Astrocyte of the cerebellum (primary cell): ENCODE measurements around the gene DNTTIP2.
"Not testable (repeated sequence)": the region's sequence is repeated elsewhere in the genome, so short reads cannot be mapped to it uniquely, and the experiment has no call there.

Experiments
- DNase-seq: peaks from one replicate; pipeline ENCODE4 v3.0.0-alpha.2; 2011; ENCODE audit warnings: low read depth
- H3K4me3 ChIP-seq: 2 replicates; pipeline ENCODE4 v1.5.1; 2011; ENCODE audit warnings: mild to moderate bottlenecking, low read depth, low read length, moderate library complexity
- CTCF ChIP-seq: IDR thresholded peaks from 2 replicates; pipeline ENCODE4 v1.5.1; 2012; ENCODE audit warnings: low read length, low read depth, moderate library complexity, mild to moderate bottlenecking; ENCODE audit errors: missing control alignments
- in situ Hi-C: cut with HindIII; loops from 2 replicates; pipeline ENCODE4 v1.10.0; 2017; ENCODE audit warnings: low sequenced_read_pairs

The DNTTIP2 gene

DNA sequence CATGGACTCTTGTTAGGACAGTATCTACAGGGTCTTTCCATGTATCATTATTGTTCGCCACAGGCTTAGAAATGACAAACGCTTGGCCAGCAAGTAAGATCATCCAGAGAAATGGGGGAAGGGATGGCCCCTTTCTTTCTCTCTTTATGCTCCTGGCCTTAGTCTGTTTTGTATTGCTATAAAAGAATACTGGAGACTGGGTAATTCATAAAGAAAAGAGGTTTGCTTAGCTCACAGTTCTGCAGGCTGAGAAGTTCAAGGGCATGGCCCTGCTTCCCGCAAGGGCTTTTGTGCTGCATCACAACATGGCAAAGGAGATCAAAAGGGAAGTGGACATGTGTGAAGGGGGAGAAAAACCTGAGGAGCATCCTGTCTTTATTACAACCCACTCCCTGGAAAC lies 41.0 kb downstream of the DNTTIP2 start:
- DNase-seq = no peak
- in situ Hi-C loops = loop anchor here (25.0 kb wide), 1 partner anchor 176 kb away; no protein-coding TSS in a partner anchor
- H3K4me3 ChIP-seq = no peak overlapping the region
- TF ChIP-seq CTCF = no peak

- in situ Hi-C loops = loop anchor here (25.0 kb wide), 1 partner anchor 171 kb away; no protein-coding TSS in a partner anchor
Measured at GRCh38 chr1:93833293-93833692, 45.7 kb downstream of the DNTTIP2 start.

DNA sequence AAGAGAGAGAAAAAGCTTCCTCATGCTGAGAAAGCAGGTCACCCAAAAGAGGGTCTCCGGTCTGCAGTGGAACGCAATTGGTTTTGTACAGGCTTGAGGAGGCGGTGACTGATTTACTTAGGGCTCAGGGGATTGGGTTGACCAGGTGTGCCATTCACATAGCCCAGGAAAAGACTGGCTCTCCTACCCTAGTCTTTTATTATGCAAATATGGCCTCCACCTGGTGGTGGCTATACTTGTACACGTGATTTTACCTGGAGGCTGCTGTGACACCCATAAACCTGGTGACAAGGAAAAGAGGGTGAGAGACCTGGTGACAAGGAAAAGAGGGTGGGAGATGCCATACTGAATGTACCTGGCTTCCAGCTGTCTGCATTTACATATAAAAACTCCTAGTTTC lies 49.9 kb downstream of the DNTTIP2 start:
- in situ Hi-C loops = loop anchor here (25.0 kb wide), 1 partner anchor 167 kb away; no protein-coding TSS in a partner anchor
- H3K4me3 ChIP-seq = no peak overlapping the region
- TF ChIP-seq CTCF = no peak
- no peak for DNase-seq

More at GRCh38 chr1:93833293-93833692, 45.7 kb downstream of the DNTTIP2 start:
- H3K4me3 ChIP-seq, DNase-seq: not testable (repeated sequence)

DNA sequence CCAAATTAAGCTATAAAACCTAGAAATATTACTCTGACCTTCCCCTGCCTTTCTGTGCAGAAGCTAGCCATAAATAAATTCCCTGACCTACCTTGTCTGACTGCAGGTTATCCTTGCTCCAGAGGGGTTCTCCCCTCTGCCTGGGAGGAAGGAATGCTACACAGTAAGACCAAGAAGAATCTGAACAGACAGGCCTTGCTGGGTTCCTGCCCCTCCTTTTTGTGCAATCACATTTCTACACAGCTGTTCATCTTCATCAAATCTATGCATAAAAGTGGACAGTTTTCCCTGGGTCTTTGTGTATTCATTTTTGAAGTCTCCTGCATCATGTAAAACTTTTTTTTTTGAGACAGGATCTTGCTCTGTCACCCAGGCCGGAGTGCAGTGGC lies 50.6 kb downstream of the DNTTIP2 start:
- no peak for TF ChIP-seq CTCF
- in situ Hi-C loops = loop anchor here (25.0 kb wide), 1 partner anchor 166 kb away; no protein-coding TSS in a partner anchor
- no peak for DNase-seq
- no peak overlapping the region for H3K4me3 ChIP-seq

DNA sequence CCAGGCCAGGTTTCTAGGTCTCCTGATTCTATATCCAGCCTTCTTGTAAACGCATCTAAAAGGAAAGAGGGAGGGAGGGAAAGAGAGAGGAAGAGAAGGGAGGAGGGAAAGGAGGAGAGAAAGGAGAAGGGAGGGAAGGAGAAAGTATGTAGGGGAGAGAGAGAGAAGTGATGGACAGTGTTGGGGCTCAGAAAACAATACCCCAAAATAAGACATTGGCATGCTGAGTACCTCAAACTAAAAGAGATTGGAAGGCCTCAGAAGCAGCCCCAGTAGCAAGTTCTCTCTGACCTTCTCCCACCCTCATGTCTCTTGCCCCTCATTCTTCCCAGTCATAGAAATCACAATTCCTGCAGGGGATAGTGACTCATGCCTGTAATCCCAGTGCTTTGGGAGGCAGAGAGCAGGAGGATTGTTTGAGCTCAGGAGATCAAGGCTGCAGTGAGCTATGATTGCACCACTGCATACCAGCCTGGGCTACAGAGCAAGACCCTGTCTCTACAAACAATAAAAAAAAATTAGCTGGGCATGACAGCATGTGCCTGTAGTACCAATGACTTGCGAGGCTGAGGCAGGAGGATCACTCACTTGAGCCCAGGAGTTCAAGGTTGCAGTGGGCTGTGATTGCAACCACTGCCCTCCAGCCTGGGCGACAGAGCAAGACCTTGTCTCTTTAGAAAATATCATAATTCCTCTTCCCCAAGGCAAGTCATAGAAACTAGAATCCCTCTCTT lies 51.2 kb downstream of the DNTTIP2 start:
- in situ Hi-C loops = loop anchor here (25.0 kb wide), 1 partner anchor 165 kb away; no protein-coding TSS in a partner anchor
- DNase-seq = no peak
- TF ChIP-seq CTCF = no peak
- H3K4me3 ChIP-seq = no peak overlapping the region

GRCh38 chr1:93827128-93827527 lies 51.9 kb downstream of the DNTTIP2 start:
- in situ Hi-C loops = loop anchor here (25.0 kb wide), 1 partner anchor 165 kb away; no protein-coding TSS in a partner anchor
- DNase-seq = no peak
- H3K4me3 ChIP-seq = no peak overlapping the region
- TF ChIP-seq CTCF = no peak

DNA sequence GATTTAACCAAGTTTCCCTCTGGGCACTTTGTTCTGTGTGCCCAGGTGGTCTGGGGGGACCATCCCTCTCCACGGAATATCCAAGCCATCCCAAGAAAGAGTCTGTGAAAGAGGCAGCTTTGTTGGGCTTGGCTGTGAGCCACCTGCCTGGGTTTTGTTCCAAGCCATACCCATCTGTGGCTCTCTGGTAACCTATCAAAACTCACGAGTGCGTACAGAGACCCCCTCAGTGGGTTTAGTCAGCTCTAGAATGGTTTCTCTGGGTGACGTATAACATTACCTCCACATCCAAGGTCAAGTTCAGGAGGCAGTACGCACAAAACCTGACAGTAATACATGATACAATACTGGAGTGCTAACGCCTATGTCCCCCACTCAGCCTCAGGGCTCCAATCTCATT lies 54.2 kb downstream of the DNTTIP2 start:
- in situ Hi-C loops = loop anchor here (25.0 kb wide), 1 partner anchor 163 kb away; no protein-coding TSS in a partner anchor
- no peak for DNase-seq
- TF ChIP-seq CTCF = no peak
- no peak overlapping the region for H3K4me3 ChIP-seq
